HG02852 (cell line): ENCODE data around the gene FAM149A.

Experiments used
- ATAC-seq: cut with Tn5 transposase; IDR thresholded peaks from one replicate; pipeline ENCODE4 v1.9.1; 2021; ENCODE audit warnings: mild to moderate bottlenecking, moderate library complexity; ENCODE audit not compliant: unreplicated experiment

Gene FAM149A

DNA sequence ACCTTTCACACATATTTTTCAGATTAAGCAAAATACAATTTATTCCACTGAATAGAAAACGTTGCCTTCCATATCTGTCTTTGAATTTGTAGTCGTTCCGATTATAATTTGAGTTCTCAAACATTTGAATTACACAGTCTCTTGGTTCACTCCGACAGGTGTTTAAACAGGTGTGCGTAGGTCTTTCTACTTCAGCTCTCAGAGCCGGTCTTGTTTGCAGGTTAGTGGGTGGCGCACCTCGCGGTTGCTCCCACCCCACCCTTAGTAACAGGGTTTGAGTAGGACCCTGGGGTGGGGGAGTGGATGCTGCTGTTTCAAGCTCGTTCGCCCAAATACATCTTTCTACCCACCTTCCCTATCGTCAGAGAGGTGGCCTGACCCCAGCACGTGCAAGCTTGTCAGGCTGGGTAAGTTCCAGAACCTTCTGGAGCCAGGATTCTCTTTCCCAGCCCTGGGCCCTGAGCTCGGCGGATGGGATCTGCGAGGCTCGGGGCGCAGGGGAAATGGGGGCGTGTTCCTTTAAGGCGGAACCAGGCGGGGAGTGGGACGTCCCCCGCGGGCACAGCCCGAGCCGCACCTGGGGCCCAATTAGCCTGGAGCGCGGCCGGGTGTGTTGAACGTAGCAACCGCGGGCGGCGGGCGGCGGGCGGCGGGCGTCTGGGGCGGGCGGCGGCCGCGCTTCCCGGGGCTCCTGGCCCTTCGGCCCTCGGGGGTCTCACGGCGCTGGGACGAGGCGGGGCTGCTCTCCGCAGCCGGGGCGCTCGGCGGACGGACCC lies at the start of gene FAM149A:
FAM149A (plus strand) TSS at position 591 of the 776 bp plus-strand sequence.
- ATAC-seq: peak; percentile 69

GRCh38 chr4:186058253-186058979 lies 46.1 kb upstream of the FAM149A start:
- peak; percentile 100 for ATAC-seq

DNA sequence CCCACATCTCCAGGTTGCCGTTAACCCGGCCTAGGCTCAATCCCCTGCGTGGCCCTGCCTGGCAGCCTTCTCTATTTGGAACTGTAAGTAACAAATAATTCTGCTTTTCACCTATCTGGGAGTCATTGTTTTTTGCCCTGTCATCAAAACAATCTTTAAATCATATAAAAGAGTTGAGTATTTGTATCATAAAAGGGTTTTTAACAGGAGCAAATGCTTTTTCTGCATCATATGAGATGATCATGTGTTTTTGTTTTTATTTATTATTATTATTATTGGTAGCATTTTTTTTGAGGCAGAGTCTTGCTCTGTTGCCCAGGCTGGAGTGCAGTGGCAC lies 45.6 kb upstream of the FAM149A start:
- no peak for ATAC-seq

- no peak for ATAC-seq
Observed at GRCh38 chr4:186061921-186062320, 42.6 kb upstream of the FAM149A start.

DNA sequence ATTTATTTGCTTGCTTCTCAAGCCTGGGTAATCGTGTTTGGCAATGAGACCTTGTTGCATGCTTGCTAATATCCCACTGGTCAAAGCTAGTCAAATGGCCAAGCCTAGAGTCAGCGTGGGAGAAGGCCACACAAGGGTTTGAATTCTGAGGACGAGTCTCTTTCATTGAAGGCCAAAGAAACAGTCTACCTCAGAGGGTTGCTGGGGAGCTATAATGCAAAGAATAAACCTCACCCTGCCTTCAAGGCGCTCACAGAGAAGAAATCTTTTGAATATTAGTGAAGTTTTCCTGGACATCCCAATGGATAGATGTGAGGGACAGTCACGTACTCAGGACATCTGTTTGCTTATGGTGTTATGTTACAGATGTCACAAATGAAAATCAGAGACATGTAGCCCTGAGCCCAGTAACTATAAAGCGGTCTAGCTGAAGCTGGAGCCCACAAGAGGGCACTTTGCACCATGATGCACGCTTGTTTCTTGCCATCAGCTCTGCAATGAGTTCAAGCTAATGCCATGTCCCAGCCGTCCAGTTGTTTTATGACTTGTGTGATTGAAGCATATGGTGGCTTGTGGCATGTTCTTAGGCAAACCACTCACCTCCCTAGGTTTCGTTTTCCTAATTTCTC lies 36.6 kb upstream of the FAM149A start:
- peak; percentile 80 for ATAC-seq

DNA sequence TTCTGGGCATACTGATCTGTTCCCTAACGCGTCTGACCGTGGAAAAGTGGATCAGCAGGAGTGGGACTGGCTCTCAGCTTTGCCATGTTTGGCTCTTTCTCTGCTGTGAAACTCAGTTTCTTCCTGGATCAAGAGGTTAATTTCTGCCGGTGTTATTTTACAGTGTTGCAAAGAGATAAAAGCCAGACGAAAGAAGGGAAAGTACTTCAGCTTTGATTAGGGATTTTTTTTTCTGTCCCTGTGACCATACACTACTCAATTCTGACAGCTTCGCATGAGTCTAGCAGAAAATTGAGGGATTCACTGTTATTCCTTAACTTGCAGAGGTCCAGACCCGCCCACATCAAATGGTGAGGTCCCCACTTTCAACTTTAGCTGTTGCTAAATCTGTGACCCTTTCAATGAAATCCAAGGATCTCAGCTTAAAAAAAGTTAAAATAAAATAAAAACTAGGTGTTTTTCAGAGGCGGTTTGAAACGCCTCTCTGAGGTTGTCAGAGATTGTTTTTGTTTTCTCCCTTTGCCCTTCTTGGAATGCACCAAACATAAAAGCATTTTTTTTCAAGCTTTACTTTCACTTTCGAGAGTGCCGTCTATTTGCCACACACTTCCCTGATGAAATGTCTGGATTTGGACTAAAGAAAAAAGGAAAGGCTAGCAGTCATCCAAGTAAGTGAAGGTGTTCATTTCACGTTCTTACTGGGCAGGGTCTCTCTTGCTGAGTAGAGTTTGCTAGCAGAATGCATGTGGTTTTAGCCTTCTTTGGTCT lies 35.7 kb upstream of the FAM149A start, which contains the start of gene TLR3:
TLR3 (plus strand) TSS at position 576 of the 768 bp plus-strand sequence. CDS start 7,464 bp downstream, outside the sequence.
- ATAC-seq: peak; percentile 40

- ATAC-seq: no peak
Observed at GRCh38 chr4:186069729-186070128, 34.8 kb upstream of the FAM149A start.

DNA sequence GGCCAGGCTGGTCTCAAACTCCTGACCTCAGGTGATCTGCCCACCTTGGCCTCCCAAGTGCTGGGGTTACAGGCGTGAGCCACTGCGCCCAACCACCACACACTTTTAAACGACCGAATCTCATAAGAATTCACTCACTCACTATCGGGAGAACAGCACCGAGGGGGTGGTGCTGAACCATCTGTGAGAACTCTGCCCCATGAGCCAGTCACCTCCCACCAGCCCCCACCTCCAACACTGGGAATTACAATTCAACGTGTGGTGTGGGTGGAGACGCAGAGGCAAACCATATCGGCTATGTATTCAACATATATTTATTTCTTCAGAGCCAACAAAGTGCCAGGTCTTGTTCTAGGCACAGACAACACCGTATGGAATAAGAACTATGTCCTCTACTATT lies 32.0 kb upstream of the FAM149A start:
- ATAC-seq: no peak

DNA sequence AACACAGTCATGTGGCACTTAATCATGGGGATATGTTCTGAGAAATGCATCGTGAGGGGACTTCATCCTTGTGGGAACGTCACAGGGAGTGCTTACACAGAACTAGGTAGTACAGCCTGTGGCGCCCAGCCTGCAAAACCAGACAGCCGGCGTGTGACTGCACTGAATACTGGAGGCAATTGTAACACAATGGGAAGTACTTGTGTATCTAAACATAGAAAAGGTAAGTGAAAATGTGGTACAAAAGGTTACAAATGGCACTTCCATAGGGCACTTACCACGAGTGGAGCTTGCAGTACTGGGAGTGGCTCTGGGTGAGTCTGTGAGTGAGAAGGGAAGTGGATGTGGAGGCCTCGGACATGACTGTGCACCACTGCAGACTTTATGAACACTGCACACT lies 30.3 kb upstream of the FAM149A start:
- no peak for ATAC-seq

GRCh38 chr4:186078981-186079638 lies 25.4 kb upstream of the FAM149A start:
- no peak for ATAC-seq

DNA sequence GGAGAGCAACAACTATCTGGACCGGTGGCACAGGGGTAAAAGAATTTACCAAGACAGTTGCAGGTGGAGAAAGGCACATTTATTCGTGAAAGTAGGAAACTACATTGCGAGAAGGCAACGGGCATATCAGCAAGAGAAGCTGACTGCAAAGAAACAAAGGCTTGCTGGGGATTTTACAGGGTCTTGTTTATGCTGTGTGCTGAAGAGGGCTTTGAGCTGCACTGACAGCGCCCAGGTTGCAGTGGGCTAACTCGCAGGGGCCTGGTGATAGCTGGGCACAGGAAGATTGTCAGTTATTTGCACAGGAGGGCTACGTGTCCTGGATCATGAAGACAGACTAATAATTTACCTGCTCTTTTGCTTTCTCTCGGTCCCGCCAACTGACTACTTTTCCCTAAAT lies 24.8 kb upstream of the FAM149A start:
- ATAC-seq: no peak

GRCh38 chr4:186081202-186081807 lies 23.2 kb upstream of the FAM149A start:
- no peak for ATAC-seq

DNA sequence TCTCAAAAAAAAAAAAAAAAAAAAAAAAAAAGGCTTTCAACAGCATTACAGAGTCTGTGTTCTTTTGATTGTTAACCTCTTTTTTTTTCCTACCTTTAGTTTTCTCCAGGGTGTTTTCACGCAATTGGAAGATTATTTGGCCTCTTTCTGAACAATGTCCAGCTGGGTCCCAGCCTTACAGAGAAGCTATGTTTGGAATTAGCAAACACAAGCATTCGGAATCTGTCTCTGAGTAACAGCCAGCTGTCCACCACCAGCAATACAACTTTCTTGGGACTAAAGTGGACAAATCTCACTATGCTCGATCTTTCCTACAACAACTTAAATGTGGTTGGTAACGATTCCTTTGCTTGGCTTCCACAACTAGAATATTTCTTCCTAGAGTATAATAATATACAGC lies 22.3 kb upstream of the FAM149A start:
- ATAC-seq: no peak

DNA sequence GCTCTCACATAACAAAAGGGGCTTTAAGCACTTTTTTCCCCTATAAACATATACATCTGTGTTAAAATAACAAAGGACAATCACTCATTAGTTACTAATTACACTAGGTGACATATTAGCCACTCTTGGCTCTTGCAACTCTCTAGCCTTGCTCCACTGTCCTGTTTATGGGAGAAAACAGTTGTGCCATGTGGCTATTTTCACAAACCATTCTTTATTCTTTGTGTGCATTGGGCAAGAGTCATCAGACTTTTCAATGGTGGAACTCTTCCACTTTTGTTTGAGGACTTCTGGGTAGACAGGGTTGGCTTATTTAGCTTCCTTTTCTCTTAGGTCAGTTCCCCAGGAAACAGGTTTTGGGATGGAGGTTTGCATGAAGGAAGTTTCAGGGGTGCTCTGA lies 16.0 kb upstream of the FAM149A start:
- no peak for ATAC-seq

DNA sequence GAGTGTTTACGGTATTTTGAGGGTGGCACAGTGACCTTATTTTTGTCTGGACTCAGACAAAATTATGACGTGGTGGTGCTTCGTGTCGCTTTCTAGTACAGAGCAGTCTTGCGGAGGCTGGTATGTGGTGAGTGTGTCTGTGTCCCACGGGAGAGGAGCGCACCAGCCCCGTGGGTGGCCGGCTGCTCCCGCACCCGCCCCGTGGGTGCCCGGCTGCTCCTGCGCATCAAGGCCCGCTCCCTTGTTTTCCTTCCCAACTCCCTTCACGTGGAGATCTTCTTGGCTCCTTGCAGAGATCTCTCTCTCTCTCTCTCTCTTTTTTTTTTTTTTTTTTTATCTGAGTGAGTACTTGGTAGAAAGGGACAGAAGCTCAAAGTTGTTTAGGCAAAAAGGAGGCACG lies 12.2 kb upstream of the FAM149A start:
- ATAC-seq: no peak

GRCh38 chr4:186095406-186095805 lies 9.1 kb upstream of the FAM149A start:
- ATAC-seq: no peak

DNA sequence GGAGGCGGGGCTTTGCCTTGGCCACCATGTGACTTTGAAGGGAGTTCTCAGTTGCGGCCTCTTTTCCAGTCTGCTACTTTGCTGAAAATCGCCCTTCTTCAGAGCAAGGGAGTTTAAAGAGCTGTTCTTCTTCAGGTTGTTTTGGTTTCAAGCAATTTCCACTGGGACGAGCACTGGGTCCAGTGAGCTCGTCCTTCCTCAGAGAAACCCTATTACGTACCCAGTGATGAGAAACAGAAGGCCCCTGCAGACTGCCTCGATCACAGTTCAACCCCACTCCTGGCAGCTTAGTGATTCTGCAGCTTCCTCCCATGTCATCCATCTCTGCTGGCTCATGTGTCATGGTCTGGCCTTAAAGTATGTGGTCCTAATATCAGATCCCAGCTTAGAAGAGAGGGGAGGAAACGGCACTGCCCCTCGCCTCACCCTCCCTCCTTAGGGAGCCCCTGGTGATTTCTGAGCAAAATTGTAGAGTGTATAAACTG lies 7.8 kb upstream of the FAM149A start:
- no peak for ATAC-seq

DNA sequence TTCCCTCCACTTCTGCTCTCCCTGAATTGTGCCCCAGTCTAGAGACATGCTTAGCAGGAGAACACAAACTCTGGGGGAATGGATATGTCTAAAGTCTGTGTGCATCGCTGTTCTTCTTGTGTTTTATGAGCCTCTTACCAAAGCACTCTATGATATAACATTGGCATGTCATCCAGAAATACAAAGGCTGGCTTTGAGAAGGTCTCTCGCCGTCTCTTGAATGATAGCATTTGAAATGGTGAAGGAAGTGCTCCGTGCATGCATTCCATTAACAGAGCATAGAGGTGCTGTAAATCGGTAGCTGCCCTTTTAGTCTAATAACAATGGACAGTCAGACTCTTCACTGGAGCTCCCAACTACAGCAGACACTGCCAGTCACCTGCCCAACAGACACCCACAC lies 7.1 kb upstream of the FAM149A start:
- no peak for ATAC-seq

DNA sequence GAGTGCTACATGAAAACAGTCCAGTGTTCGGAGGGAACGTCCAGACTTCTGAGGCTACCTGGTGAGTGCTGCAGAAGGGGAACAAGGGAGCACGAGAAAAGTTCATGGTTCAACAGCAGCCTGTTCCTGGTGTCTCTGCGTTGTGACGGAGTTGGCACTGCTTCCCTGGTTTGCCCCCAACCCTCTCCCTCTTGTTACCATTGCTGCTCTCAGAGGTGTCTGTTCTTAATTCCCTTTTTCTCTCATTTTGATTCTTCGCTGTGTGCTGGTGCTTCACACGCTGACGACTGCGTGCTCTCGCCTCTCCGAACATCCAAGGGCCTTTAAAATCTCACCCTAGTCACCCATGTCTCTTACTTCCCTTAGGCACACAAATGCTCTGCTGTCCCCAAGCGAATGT lies 1.6 kb upstream of the FAM149A start:
- ATAC-seq: no peak
